HG03103 (cell line): ENCODE results near the gene SUGP1.
"Not testable (repeated sequence)": the region's sequence is repeated elsewhere in the genome, so short reads cannot be mapped to it uniquely, and the experiment has no call there.

Experiments used
- ATAC-seq: cut with Tn5 transposase; IDR thresholded peaks from one replicate; pipeline ENCODE4 v1.9.1; 2021; ENCODE audit warnings: low read depth; ENCODE audit not compliant: unreplicated experiment

The SUGP1 gene

GRCh38 chr19:19269952-19270694, 50.2 kb downstream of the SUGP1 start:
- no peak for ATAC-seq

GRCh38 chr19:19268453-19269385, 51.6 kb downstream of the SUGP1 start:
- no peak for ATAC-seq

GRCh38 chr19:19267305-19267704, 53.0 kb downstream of the SUGP1 start:
- no peak for ATAC-seq

DNA sequence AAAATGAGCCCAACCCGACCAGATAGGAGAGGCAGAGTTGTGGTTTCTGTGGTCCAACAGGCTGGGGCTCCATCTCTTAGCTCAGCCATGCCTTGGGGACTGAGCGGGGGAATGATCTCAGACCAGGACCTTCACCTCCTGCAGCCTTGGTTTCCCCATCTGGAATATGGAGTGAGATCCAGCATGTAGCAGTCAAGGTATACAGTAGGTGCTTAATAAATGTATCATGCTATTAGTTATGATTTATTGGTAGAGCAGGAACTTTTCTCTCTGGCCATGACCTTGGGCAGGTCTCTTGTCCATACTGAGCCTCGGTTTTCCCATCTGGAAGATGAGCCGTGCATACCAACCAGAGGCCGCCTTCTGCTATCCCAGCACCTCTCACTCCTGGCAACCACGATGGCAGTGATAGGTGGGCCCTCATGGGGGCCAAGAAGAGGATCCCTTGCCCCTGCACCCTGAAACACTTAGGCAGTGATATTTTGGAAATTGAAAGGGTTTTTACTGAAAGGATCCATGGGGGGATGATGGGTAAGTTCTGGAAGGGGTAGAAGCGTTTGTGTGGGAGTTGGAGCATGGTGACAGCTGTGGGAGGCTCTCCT, 56.3 kb downstream of the SUGP1 start:
- ATAC-seq, result no peak

- no peak for ATAC-seq
These were observed 57.9 kb downstream of the SUGP1 start for GRCh38 chr19:19262190-19263057.

- no peak for ATAC-seq
These were observed 58.7 kb downstream of the SUGP1 start for GRCh38 chr19:19261350-19262189.

GRCh38 chr19:19260417-19261214, 59.7 kb downstream of the SUGP1 start:
- no peak for ATAC-seq

GRCh38 chr19:19259741-19260140, 60.6 kb downstream of the SUGP1 start:
- ATAC-seq, result no peak

DNA sequence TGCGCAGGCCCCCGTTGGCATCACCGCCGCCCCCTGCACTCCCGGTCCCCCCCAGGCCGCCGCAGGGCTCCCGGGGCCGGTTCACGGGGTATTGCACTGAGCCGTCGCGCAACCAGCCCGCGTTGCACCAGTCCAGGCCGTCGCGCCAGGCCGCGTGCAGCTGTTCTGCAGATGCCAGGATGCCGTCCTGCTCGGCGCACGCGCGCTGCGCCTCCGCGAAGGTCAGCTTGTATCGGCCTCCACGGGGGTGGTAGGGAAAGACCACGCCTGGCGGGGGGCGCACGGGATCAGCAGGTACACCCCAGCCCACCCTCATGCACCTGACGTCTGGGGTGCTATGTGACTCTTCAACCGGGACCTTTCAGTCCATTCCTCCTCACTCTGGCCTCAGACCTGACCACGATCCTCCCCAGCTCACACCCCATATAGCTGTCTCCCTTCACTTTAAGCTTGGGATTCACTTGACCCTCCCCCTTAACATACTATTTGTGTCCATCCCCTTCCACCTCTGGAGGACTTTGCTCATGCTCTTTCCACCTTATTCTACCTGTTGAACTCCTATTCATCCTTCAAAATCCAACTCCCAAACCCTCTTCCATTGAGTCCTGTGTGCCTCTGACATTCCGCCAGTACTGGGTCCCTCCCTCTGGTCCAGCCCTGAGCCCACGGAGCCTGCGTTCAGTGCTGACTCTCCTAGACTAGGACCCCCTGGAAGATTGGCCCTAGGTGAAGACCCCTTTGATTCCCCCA, 61.5 kb downstream of the SUGP1 start:
- ATAC-seq, result no peak

- no peak for ATAC-seq
These were observed 62.3 kb downstream of the SUGP1 start for GRCh38 chr19:19257836-19258588.

GRCh38 chr19:19257137-19257536, 63.2 kb downstream of the SUGP1 start:
- ATAC-seq, result no peak

- ATAC-seq, result no peak
These were observed 64.0 kb downstream of the SUGP1 start for GRCh38 chr19:19256072-19256969.

DNA sequence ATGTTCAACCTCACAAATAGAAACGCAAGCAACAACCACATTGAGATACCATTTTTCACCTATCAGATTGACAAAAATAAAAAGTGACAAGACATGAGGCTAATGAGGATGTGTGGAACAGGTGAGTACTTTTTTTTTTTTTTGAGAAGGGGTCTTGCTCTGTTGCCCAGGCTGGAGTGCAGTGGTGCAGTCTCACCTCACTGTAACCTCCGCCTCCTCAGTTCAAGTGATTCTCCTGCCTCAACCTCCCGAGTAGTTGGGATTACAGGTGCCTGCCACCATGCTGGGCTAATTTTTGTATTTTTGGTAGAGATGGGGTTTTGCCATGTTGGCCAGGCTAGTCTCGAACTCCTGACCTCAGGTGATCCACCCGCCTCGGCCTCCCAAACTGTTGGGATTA, 66.9 kb downstream of the SUGP1 start:
- ATAC-seq, result not testable (repeated sequence)

- ATAC-seq, result no peak
These were observed 70.0 kb downstream of the SUGP1 start for GRCh38 chr19:19250196-19250801.

GRCh38 chr19:19240476-19240875, 79.8 kb downstream of the SUGP1 start:
- no peak for ATAC-seq

GRCh38 chr19:19239675-19240074, 80.6 kb downstream of the SUGP1 start:
- ATAC-seq, result no peak
